Measurements from ENCODE around the gene EIF2D. TPM values are rescaled to one million over a fixed set of nuclear protein-coding genes. Genes with fewer than 3 reads are reported as not detected.

EIF2D gene
- total RNA-seq, 1 donor from 2014 or later, result 65.4 TPM

- DNase-seq, result no peak
- H3K4me3 Mint-ChIP-seq, result peak overlapping the region; percentile 63
- ChIA-PET POLR2A (interaction anchor here (0.8 to 12.6 kb wide), 7 partner anchors 13 to 757 kb away, joined by 3 to 343 read pairs (median 3); partner anchors contain the start of genes CD55 and IKBKE), CTCF (interaction anchor here (0.8 to 3.9 kb wide), 7 partner anchors 9 to 49 kb away, joined by 3 to 25 read pairs (median 5); partner anchors contain the start of gene EIF2D)
- peak; percentile 3 for ATAC-seq (ENCODE audit: low read depth)
- H3K4me1 Mint-ChIP-seq, result peaks cover 98% of the 10 kb centered on the region
- intact Hi-C loops (cut with micrococcal nuclease), result loop anchor here (1.0 kb wide), 2 partner anchors 9 to 12 kb away; no protein-coding TSS in a partner anchor
- H3K27ac Mint-ChIP-seq, result peak overlapping the region; percentile 73
- peaks cover 87% of the 10 kb centered on the region for H3K36me3 Mint-ChIP-seq (ENCODE audit: low read depth)
- H3K9me3 Mint-ChIP-seq, result no peaks in the 10 kb centered on the region
- no peaks in the 10 kb centered on the region for H3K27me3 Mint-ChIP-seq
- TF ChIP-seq CTCF (IDR thresholded peaks at IDR 0.05), result no peak
These were observed 48.7 kb downstream of the EIF2D start for GRCh38 chr1:206563367-206564207.

GRCh38 chr1:206560007-206560716 lies 52.1 kb downstream of the EIF2D start:
- H3K27ac Mint-ChIP-seq, result peak overlapping the region; percentile 96
- ATAC-seq (ENCODE audit: low read depth) (no peak), DNase-seq (no peak)
- ChIA-PET CTCF (interaction anchor here (1.6 to 11.6 kb wide), 4 partner anchors 15 to 70 kb away, joined by 3 to 132 read pairs (median 18); no protein-coding TSS in a partner anchor), POLR2A (interaction anchor here (0.9 to 12.6 kb wide), 3 partner anchors 15 to 90 kb away, joined by 7 to 343 read pairs (median 9); partner anchors contain the start of gene IKBKE)
- H3K4me3 Mint-ChIP-seq, result peak overlapping the region; percentile 96
- peaks cover 68% of the 10 kb centered on the region for H3K36me3 Mint-ChIP-seq (ENCODE audit: low read depth)
- TF ChIP-seq CTCF (IDR thresholded peaks at IDR 0.05), result no peak
- H3K9me3 Mint-ChIP-seq, result no peaks in the 10 kb centered on the region
- intact Hi-C loops (cut with micrococcal nuclease), result no loop called here
- H3K4me1 Mint-ChIP-seq, result peaks cover 86% of the 10 kb centered on the region
- H3K27me3 Mint-ChIP-seq, result no peaks in the 10 kb centered on the region

GRCh38 chr1:206559672-206559995 lies 52.6 kb downstream of the EIF2D start:
- ATAC-seq (ENCODE audit: low read depth) (no peak), DNase-seq (no peak)
- peaks cover 86% of the 10 kb centered on the region for H3K4me1 Mint-ChIP-seq
- intact Hi-C loops (cut with micrococcal nuclease), result loop anchor here (1.0 kb wide), 3 partner anchors 11 to 20 kb away; no protein-coding TSS in a partner anchor
- peak overlapping the region; percentile 96 for H3K27ac Mint-ChIP-seq
- no peaks in the 10 kb centered on the region for H3K9me3 Mint-ChIP-seq
- H3K27me3 Mint-ChIP-seq, result no peaks in the 10 kb centered on the region
- TF ChIP-seq CTCF (IDR thresholded peaks at IDR 0.05), result no peak
- POLR2A ChIA-PET, result interaction anchor here (0.9 to 12.6 kb wide), 4 partner anchors 15 to 90 kb away, joined by 5 to 343 read pairs (median 8); partner anchors contain the start of gene IKBKE
- peak overlapping the region; percentile 96 for H3K4me3 Mint-ChIP-seq
- peaks cover 63% of the 10 kb centered on the region for H3K36me3 Mint-ChIP-seq (ENCODE audit: low read depth)
- CTCF ChIA-PET, result interaction anchor here (1.1 to 11.6 kb wide), 6 partner anchors 14 to 69 kb away, joined by 3 to 132 read pairs (median 3); no protein-coding TSS in a partner anchor

GRCh38 chr1:206558794-206559671 lies 53.2 kb downstream of the EIF2D start:
- H3K4me1 Mint-ChIP-seq, result peaks cover 84% of the 10 kb centered on the region

More at GRCh38 chr1:206558794-206559671, 53.2 kb downstream of the EIF2D start:
- Mint-ChIP-seq H3K9me3 (no peaks in the 10 kb centered on the region), H3K27ac (peak overlapping the region; percentile 96), H3K36me3 (ENCODE audit: low read depth) (peaks cover 57% of the 10 kb centered on the region), H3K27me3 (no peaks in the 10 kb centered on the region), H3K4me3 (peak overlapping the region; percentile 96)
- CTCF ChIA-PET, result interaction anchor here (1.1 to 11.6 kb wide), 6 partner anchors 14 to 69 kb away, joined by 3 to 132 read pairs (median 3); no protein-coding TSS in a partner anchor
- intact Hi-C loops (cut with micrococcal nuclease), result loop anchor here (1.0 kb wide), 3 partner anchors 11 to 20 kb away; no protein-coding TSS in a partner anchor
- TF ChIP-seq CTCF (IDR thresholded peaks at IDR 0.05), result no peak
- ATAC-seq (ENCODE audit: low read depth) (peak; percentile 25), DNase-seq (no peak)
- POLR2A ChIA-PET, result interaction anchor here (0.9 to 12.6 kb wide), 7 partner anchors 12 to 89 kb away, joined by 4 to 343 read pairs (median 7); partner anchors contain the start of gene IKBKE

Data from activated B cell treated with CpG ODN at 0.5 μM for 24 hours (primary cell).